SK-N-SH treated with all-trans-retinoic acid at 6 μM for 48 hours (cell line): ENCODE data around the gene ALOX12.

ENCODE experiments used
- ARNTL ChIP-seq: fragments of 450-650 bp; formaldehyde crosslinking; IDR thresholded peaks from 2 replicates; pipeline ENCODE4 v1.5.0; 2020; ENCODE audit warnings: low read depth, mild to moderate bottlenecking, moderate library complexity, borderline replicate concordance
- TCF4 ChIP-seq: fragments of 250-450 bp; sonication (Bioruptor Pico); IDR thresholded peaks from 2 replicates; pipeline ENCODE4 v1.8.0; 2021; ENCODE audit warnings: mild to moderate bottlenecking, moderate library complexity, borderline replicate concordance
- TF ChIP-seq, protein P1 (sequence below): fragments of 250-450 bp; sonication (Bioruptor Pico); IDR thresholded peaks from 2 replicates; pipeline ENCODE4 v1.8.0; 2020; ENCODE audit warnings: mild to moderate bottlenecking, moderate library complexity, borderline replicate concordance

DNA sequence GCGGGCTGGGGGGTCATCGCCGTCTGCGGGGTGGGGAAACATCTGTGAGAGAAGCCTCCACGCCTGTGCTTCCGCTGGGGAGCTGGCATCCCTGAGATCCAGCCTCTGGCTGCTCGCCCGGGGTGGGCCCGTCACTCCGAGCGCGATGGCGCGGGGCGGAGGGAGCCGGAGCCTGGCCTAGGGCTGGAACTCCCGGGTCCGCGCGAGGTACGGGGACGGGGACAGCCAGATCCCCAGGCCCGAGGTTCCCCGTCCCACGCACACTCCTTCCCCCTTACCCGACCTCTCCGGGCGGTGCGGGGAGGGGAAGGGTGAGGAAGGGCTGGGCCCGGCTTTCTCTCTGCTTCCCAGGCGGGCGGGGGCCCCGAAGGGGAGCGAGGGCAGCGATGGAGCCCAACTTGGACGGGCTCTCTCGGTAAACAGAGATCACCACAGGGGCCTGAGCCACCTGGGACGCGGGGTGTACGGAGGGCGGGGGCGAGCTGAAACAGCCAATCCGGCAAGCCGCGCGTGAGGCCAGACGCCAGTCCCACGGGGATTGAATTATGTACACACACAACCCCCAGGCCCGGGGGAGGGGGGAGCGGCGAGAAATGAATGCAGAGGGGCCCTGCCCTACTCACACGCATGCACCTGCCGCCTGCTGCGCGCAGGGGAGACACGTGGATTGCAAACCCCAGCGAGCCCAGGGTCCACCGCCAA is 47.8 kb downstream of the ALOX12 start, which contains the start of gene SLC16A11:
- TF ChIP-seq TCF4 (CRISPR knock-in tag) (no peak), ARNTL (CRISPR knock-in tag) (no peak)
- TF ChIP-seq, protein P1, sequence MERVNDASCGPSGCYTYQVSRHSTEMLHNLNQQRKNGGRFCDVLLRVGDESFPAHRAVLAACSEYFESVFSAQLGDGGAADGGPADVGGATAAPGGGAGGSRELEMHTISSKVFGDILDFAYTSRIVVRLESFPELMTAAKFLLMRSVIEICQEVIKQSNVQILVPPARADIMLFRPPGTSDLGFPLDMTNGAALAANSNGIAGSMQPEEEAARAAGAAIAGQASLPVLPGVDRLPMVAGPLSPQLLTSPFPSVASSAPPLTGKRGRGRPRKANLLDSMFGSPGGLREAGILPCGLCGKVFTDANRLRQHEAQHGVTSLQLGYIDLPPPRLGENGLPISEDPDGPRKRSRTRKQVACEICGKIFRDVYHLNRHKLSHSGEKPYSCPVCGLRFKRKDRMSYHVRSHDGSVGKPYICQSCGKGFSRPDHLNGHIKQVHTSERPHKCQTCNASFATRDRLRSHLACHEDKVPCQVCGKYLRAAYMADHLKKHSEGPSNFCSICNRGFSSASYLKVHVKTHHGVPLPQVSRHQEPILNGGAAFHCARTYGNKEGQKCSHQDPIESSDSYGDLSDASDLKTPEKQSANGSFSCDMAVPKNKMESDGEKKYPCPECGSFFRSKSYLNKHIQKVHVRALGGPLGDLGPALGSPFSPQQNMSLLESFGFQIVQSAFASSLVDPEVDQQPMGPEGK (CRISPR knock-in tag) = no peak
